HepG2 (cell line): ENCODE measurements around the gene BCAR3. TPM values are rescaled to one million over a fixed set of nuclear protein-coding genes. Genes with fewer than 3 reads are reported as not detected.

Experiments used
- ATAC-seq: fragments of 200-7000 bp; cut with Tn5 transposase; 3 replicates; pipeline ENCODE4 v1.9.1; 2020; ENCODE audit warnings: mild to moderate bottlenecking, moderate library complexity
- BruUV-seq: library from RNA; stranded (reverse); fragments of 400-500 nt; replicated peaks from 2 replicates; lab custom pipeline; 2021; lab: Mats Ljungman, UMichigan
- CTCF ChIA-PET: fragments of 300-600 bp; formaldehyde crosslinking; extraction: SDS; loops from one replicate; lab custom pipeline; 2021; ENCODE audit warnings: low total read pairs, inconsistent platforms, low intra/inter-chr PET ratio; lab: Yijun Ruan, JAX
- POLR2A ChIA-PET: fragments of 350-600 bp; sonication (Branson Sonifier 250); formaldehyde crosslinking; loops from one replicate; lab custom pipeline; 2020; ENCODE audit warnings: antibody characterized with exemption, inconsistent platforms; lab: Yijun Ruan, JAX
- DNase-seq: peaks from one replicate; pipeline ENCODE4 v3.0.0-alpha.2; 2015; ENCODE audit warnings: low spot score
- FAIRE-seq: peaks from 3 replicates; lab custom pipeline; 2011; peaks lifted over from hg19 to GRCh38; lab: Jason Lieb, UNC
- H2AFZ ChIP-seq: one replicate; pipeline ENCODE4 v1.6.1; 2011; ENCODE audit warnings: low read length, inconsistent platforms
- H3K27ac ChIP-seq: fragments of 300-600 bp; 3 replicates; pipeline ENCODE4 v1.8.0; 2011; ENCODE audit warnings: mixed run types, mild to moderate bottlenecking, mixed read lengths, low read length, inconsistent platforms; ENCODE audit not compliant: insufficient read depth; ENCODE audit errors: extremely low read length
- H3K27me3 ChIP-seq, 2 experiments: fragments of 200-600 bp in 1 of 2; 2 replicates in 1 of 2; 3 replicates in 1 of 2; pipeline versions ENCODE4 v1.6.0 to v1.8.0; 2011; ENCODE audit warnings: low read length in 2 of 2, mild to moderate bottlenecking in 2 of 2, moderate library complexity in 2 of 2, inconsistent platforms in 1 of 2; ENCODE audit not compliant: insufficient read depth in 2 of 2, control insufficient read depth in 1 of 2
- H3K36me3 ChIP-seq, 2 experiments: fragments of 200-600 bp in 1 of 2; replicated peaks in 1 of 2; 2 replicates in 1 of 2; 3 replicates in 1 of 2; pipeline versions ENCODE4 v1.5.1 to v1.8.0; 2011; ENCODE audit warnings: low read length in 2 of 2, inconsistent platforms in 1 of 2; ENCODE audit not compliant: insufficient read depth in 2 of 2, control insufficient read depth in 1 of 2
- H3K4me1 ChIP-seq: 2 replicates; pipeline ENCODE4 v1.5.1; 2012; ENCODE audit warnings: low read length, inconsistent platforms; ENCODE audit not compliant: insufficient read depth
- H3K4me2 ChIP-seq: 2 replicates; pipeline ENCODE4 v1.6.0; 2011; ENCODE audit warnings: low read depth, low read length, inconsistent platforms
- H3K4me3 ChIP-seq, 3 experiments: fragments of 200-600 bp in 1 of 3; sonication (generic), shearing (Covaris generic) in 1 of 3; replicated peaks in 1 of 3; 2 replicates each; pipeline ENCODE4 v1.5.1; 2011 to 2016; ENCODE audit warnings: low read length in 3 of 3, inconsistent platforms in 2 of 3, low read depth in 2 of 3, mild to moderate bottlenecking in 2 of 3, control low read depth in 1 of 3, mixed read lengths in 1 of 3; ENCODE audit not compliant: insufficient read depth in 1 of 3
- H3K79me2 ChIP-seq: one replicate; pipeline ENCODE4 v1.6.1; 2011; ENCODE audit warnings: low read length, inconsistent platforms; ENCODE audit not compliant: insufficient read depth
- H3K9ac ChIP-seq: 2 replicates; pipeline ENCODE4 v1.6.0; 2011; ENCODE audit warnings: mild to moderate bottlenecking, low read depth, low read length, inconsistent platforms; ENCODE audit not compliant: insufficient read depth
- H3K9me3 ChIP-seq: 2 replicates; pipeline ENCODE4 v1.5.1; 2012; ENCODE audit warnings: mild to moderate bottlenecking, low read length
- H4K20me1 ChIP-seq: 2 replicates; pipeline ENCODE4 v1.6.0; 2011; ENCODE audit warnings: inconsistent platforms, mild to moderate bottlenecking, low read length, moderate library complexity; ENCODE audit not compliant: insufficient read depth
- AGO1 ChIP-seq: fragments of 200-400 bp; formaldehyde crosslinking; IDR thresholded peaks from 2 replicates; pipeline ENCODE4 v1.6.1; 2017; ENCODE audit warnings: mild to moderate bottlenecking, low read depth, low read length, moderate library complexity; ENCODE audit not compliant: poor library complexity, severe bottlenecking
- GFI1 ChIP-seq: sonication (generic); formaldehyde crosslinking; IDR thresholded peaks from 2 replicates; pipeline ENCODE4 v1.5.0; 2020; ENCODE audit warnings: missing genetic modification reagents, mild to moderate bottlenecking, borderline replicate concordance
- KAT2B ChIP-seq: fragments of 150-350 bp; IDR thresholded peaks from 2 replicates; pipeline ENCODE4 v1.6.1; 2014; ENCODE audit warnings: low read depth, low read length, borderline replicate concordance
- KLF12 ChIP-seq: sonication (generic); formaldehyde crosslinking; IDR thresholded peaks from 2 replicates; pipeline ENCODE4 v1.4.0; 2020; ENCODE audit warnings: missing genetic modification reagents, borderline replicate concordance
- MEIS1 ChIP-seq: sonication (generic); formaldehyde crosslinking; IDR thresholded peaks from 2 replicates; pipeline ENCODE4 v1.9.0; 2021; ENCODE audit warnings: mild to moderate bottlenecking, missing genetic modification reagents, moderate library complexity, borderline replicate concordance
- SIN3A ChIP-seq: IDR thresholded peaks from 2 replicates; pipeline ENCODE4 v1.6.1; 2011; ENCODE audit warnings: low read depth, mild to moderate bottlenecking, control low read depth, low read length, borderline replicate concordance
- TERF1 ChIP-seq: sonication (generic); formaldehyde crosslinking; IDR thresholded peaks from 2 replicates; pipeline ENCODE4 v1.8.0; 2022; ENCODE audit warnings: mild to moderate bottlenecking, missing genetic modification reagents, moderate library complexity
- ZFP36L2 ChIP-seq: sonication (generic); formaldehyde crosslinking; IDR thresholded peaks from 2 replicates; pipeline ENCODE4 v1.4.0; 2020; ENCODE audit warnings: missing genetic modification reagents
- ZFP90 ChIP-seq: sonication (generic); formaldehyde crosslinking; IDR thresholded peaks from 2 replicates; pipeline ENCODE4 v1.8.0; 2022; ENCODE audit warnings: missing genetic modification reagents, mild to moderate bottlenecking, inconsistent platforms, borderline replicate concordance
- ZNF24 ChIP-seq: fragments of 450-650 bp; IDR thresholded peaks from 2 replicates; pipeline ENCODE4 v1.6.1; 2017; ENCODE audit warnings: antibody characterized with exemption, mild to moderate bottlenecking
- ZNF510 ChIP-seq: sonication (generic); formaldehyde crosslinking; IDR thresholded peaks from 2 replicates; pipeline ENCODE4 v1.4.0; 2020; ENCODE audit warnings: low read depth, mild to moderate bottlenecking, missing genetic modification reagents
- ZNF609 ChIP-seq: sonication (generic); formaldehyde crosslinking; IDR thresholded peaks from 2 replicates; pipeline ENCODE4 v1.4.0; 2020; ENCODE audit warnings: mild to moderate bottlenecking, missing genetic modification reagents, borderline replicate concordance
- WGBS: methylation state at CpG from one replicate; pipeline ENCODE4 v1.1.6; 2017; ENCODE audit warnings: low lambda C conversion rate; 5-methylcytosine and 5-hydroxymethylcytosine counted together
- in situ Hi-C: cut with HindIII; loops from 2 replicates; pipeline ENCODE4 v1.10.0; 2017; ENCODE audit warnings: low pct_unique_long_range_greater_than_20kb; ENCODE audit not compliant: extremely low pct_ligation_motif_present
- intact Hi-C: fragments of 100-400 bp; cut with micrococcal nuclease; formaldehyde crosslinking; loops from one replicate; pipeline ENCODE4 v1.10.0; 2022; ENCODE audit not compliant: unreplicated experiment
- polyA plus RNA-seq, 8 experiments: library from polyadenylated mRNA; depleted of rRNA in 3 of 8; stranded (reverse) in 7 of 8; unstranded in 1 of 8; fragments of >200 nt; fragmentation: Illumina TruSeq in 4 of 8; extraction: Trizol in 4 of 8; gene quantifications; 2 replicates each; pipeline versions ENCODE4 v1.2.1 to v1.2.3, GENCODE V29; 2011 to 2016; ENCODE audit warnings: low read depth in 4 of 8, missing spikeins in 1 of 8, mixed read lengths in 1 of 8; ENCODE audit not compliant: insufficient read depth in 1 of 8
- total RNA-seq, 5 experiments: library from RNA; depleted of rRNA; stranded (reverse); fragments of >200 nt; fragmentation: Illumina TruSeq; extraction: Trizol; gene quantifications; 2 replicates each; pipeline ENCODE4 v1.2.3, GENCODE V29; 2016; ENCODE audit warnings: low read depth in 1 of 5

BCAR3 gene
- total and polyA plus RNA-seq, 2 of the 13 experiments (the other 11 are each of a cell fraction or from before 2014, with no cell fraction given): 3.6 to 4.8 TPM

- BruUV-seq: no TSS peak
- H3K4me3 ChIP-seq: no peak overlapping the region
- FAIRE-seq (no peak), ATAC-seq (no peak), DNase-seq (no peak)
- H3K27ac ChIP-seq: no peak overlapping the region
- H3K79me2 ChIP-seq: peaks cover 35% of the 10 kb centered on the region
- H2AFZ ChIP-seq: no peak overlapping the region
- CTCF ChIA-PET: no interaction called here
- H3K4me1 ChIP-seq: peaks cover 67% of the 10 kb centered on the region
- H3K4me2 ChIP-seq: peak overlapping the region; percentile 98; the same call in 1 of the 2 replicates
- in situ Hi-C loops (no loop called here), intact Hi-C loops (no loop called here)
- no peaks in the 10 kb centered on the region for H3K27me3 ChIP-seq
- H4K20me1 ChIP-seq: no peaks in the 10 kb centered on the region
- H3K36me3 ChIP-seq: peaks cover 0 to 4% of the 10 kb centered on the region in 2 experiments; a peak in 1 of 5 replicates
- no peaks in the 10 kb centered on the region for H3K9me3 ChIP-seq
- WGBS: 48% methylated on average over 4 of the region's 4 CpGs
- H3K9ac ChIP-seq: no peak overlapping the region
- TF ChIP-seq ZNF510 (CRISPR knock-in tag) (no peak), GFI1 (CRISPR knock-in tag) (0 out of 2 replicates have a peak, but pooled peaks have one; percentile 26)
- POLR2A ChIA-PET: no interaction called here
Measured at GRCh38 chr1:93678946-93679480, 2.6 kb downstream of the BCAR3 start.

- H3K36me3 ChIP-seq: peaks cover 0 to 4% of the 10 kb centered on the region in 2 experiments; a peak in 1 of 5 replicates
- no peaks in the 10 kb centered on the region for H4K20me1 ChIP-seq
- intact Hi-C loops: no loop called here
- no peaks in the 10 kb centered on the region for H3K9me3 ChIP-seq
- H3K79me2 ChIP-seq: peaks cover 35% of the 10 kb centered on the region
- no peak overlapping the region for H3K9ac ChIP-seq
- 92% methylated on average over 3 of the region's 3 CpGs for WGBS
- CTCF ChIA-PET: no interaction called here
- H3K27ac ChIP-seq: no peak overlapping the region
- no peak for DNase-seq
- FAIRE-seq: no peak
- no peak overlapping the region for H3K4me2 ChIP-seq
- no peaks in the 10 kb centered on the region for H3K27me3 ChIP-seq
- in situ Hi-C loops: no loop called here
- POLR2A ChIA-PET: no interaction called here
- no peak overlapping the region for H2AFZ ChIP-seq
- ATAC-seq: no peak
- H3K4me1 ChIP-seq: peaks cover 72% of the 10 kb centered on the region
- BruUV-seq: no TSS peak
- H3K4me3 ChIP-seq: no peak overlapping the region
- TF ChIP-seq SIN3A (no peak), ZNF609 (no peak), ZFP90 (CRISPR knock-in tag) (no peak), TERF1 (no peak), MEIS1 (CRISPR knock-in tag) (no peak), ZFP36L2 (no peak), KLF12 (CRISPR knock-in tag) (no peak), ZNF24 (no peak), KAT2B (no peak), AGO1 (no peak)
Measured at GRCh38 chr1:93678491-93678890, 3.1 kb downstream of the BCAR3 start.
